Measurements from ENCODE around the gene HAPSTR1. TPM values are rescaled to one million over a fixed set of nuclear protein-coding genes. Genes with fewer than 3 reads are reported as not detected.

Gene HAPSTR1
- total and polyA plus RNA-seq, 2 of the 13 experiments (the other 11 are each of a cell fraction or from before 2014, with no cell fraction given), result 25.2 to 83.2 TPM

DNA sequence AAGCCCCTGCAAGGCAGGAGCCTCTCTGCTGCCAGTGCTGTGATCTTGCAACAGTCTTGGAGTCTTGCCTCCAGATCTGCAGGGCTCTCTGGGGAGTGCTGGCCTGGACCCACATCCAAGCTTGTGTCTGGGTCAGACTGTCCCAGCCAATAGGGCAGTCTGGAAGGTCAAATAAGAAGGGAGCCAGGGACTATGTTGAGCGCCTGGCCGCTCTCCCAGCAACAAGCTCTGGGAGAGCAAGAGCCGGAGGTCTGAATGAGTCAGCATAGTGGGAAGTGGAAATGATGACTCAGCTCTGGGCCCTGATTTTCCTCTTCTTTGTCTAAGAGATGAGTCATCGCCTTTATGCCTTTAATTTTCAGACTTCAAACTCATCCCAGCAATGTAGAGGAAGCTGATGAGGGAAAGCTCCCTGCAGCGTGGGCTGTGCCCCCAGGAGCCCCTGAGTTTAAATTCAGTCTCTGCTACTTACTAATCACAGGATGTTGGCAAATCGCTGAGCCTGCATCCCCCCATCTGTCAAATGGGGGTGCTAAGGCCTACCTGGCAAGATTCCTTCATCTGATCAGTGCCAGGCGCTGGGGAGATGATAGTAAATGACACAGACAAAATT, 43.6 kb upstream of the HAPSTR1 start (continued):
- TF ChIP-seq TBX3 (IDR thresholded peaks at IDR 0.05; ENCODE audit: borderline replicate concordance) (no peak), BRD4 (CRISPR knock-in tag; IDR thresholded peaks at IDR 0.05) (no peak), ZSCAN21 (CRISPR knock-in tag; IDR thresholded peaks at IDR 0.05; ENCODE audit: borderline replicate concordance) (no peak), ZNF350 (CRISPR knock-in tag; IDR thresholded peaks at IDR 0.05; ENCODE audit: borderline replicate concordance, low read depth) (no peak; the same call in 1 of the 2 replicates), RXRA (CRISPR knock-in tag; IDR thresholded peaks at IDR 0.05) (peak; percentile 55), GTF3A (CRISPR knock-in tag; conservative IDR thresholded peaks at IDR 0.05) (no peak), JUN (CRISPR knock-in tag; IDR thresholded peaks at IDR 0.05) (peak; percentile 90), ZNF354B (CRISPR knock-in tag; IDR thresholded peaks at IDR 0.05) (no peak), POLR2G (IDR thresholded peaks at IDR 0.05; ENCODE audit: low read depth, low read length) (no peak), ZNF383 (CRISPR knock-in tag; IDR thresholded peaks at IDR 0.05; ENCODE audit: borderline replicate concordance) (peak; percentile 74; the same call in 1 of the 2 replicates)
- TF ChIP-seq, protein P1, sequence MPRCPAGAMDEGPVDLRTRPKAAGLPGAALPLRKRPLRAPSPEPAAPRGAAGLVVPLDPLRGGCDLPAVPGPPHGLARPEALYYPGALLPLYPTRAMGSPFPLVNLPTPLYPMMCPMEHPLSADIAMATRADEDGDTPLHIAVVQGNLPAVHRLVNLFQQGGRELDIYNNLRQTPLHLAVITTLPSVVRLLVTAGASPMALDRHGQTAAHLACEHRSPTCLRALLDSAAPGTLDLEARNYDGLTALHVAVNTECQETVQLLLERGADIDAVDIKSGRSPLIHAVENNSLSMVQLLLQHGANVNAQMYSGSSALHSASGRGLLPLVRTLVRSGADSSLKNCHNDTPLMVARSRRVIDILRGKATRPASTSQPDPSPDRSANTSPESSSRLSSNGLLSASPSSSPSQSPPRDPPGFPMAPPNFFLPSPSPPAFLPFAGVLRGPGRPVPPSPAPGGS (CRISPR knock-in tag; IDR thresholded peaks at IDR 0.05), result no peak
- TF ChIP-seq, protein P2, sequence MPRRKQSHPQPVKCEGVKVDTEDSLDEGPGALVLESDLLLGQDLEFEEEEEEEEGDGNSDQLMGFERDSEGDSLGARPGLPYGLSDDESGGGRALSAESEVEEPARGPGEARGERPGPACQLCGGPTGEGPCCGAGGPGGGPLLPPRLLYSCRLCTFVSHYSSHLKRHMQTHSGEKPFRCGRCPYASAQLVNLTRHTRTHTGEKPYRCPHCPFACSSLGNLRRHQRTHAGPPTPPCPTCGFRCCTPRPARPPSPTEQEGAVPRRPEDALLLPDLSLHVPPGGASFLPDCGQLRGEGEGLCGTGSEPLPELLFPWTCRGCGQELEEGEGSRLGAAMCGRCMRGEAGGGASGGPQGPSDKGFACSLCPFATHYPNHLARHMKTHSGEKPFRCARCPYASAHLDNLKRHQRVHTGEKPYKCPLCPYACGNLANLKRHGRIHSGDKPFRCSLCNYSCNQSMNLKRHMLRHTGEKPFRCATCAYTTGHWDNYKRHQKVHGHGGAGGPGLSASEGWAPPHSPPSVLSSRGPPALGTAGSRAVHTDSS (CRISPR knock-in tag; conservative IDR thresholded peaks at IDR 0.05), result no peak
- TF ChIP-seq, protein P3, sequence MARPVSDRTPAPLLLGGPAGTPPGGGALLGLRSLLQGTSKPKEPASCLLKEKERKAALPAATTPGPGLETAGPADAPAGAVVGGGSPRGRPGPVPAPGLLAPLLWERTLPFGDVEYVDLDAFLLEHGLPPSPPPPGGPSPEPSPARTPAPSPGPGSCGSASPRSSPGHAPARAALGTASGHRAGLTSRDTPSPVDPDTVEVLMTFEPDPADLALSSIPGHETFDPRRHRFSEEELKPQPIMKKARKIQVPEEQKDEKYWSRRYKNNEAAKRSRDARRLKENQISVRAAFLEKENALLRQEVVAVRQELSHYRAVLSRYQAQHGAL (CRISPR knock-in tag; IDR thresholded peaks at IDR 0.05; ENCODE audit: not compliant biosample characterization), result no peak
- TF ChIP-seq, protein P4, sequence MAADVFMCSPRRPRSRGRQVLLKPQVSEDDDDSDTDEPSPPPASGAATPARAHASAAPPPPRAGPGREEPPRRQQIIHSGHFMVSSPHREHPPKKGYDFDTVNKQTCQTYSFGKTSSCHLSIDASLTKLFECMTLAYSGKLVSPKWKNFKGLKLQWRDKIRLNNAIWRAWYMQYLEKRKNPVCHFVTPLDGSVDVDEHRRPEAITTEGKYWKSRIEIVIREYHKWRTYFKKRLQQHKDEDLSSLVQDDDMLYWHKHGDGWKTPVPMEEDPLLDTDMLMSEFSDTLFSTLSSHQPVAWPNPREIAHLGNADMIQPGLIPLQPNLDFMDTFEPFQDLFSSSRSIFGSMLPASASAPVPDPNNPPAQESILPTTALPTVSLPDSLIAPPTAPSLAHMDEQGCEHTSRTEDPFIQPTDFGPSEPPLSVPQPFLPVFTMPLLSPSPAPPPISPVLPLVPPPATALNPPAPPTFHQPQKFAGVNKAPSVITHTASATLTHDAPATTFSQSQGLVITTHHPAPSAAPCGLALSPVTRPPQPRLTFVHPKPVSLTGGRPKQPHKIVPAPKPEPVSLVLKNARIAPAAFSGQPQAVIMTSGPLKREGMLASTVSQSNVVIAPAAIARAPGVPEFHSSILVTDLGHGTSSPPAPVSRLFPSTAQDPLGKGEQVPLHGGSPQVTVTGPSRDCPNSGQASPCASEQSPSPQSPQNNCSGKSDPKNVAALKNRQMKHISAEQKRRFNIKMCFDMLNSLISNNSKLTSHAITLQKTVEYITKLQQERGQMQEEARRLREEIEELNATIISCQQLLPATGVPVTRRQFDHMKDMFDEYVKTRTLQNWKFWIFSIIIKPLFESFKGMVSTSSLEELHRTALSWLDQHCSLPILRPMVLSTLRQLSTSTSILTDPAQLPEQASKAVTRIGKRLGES (CRISPR knock-in tag; IDR thresholded peaks at IDR 0.05; ENCODE audit: borderline replicate concordance), result no peak
- TF ChIP-seq, protein P5, sequence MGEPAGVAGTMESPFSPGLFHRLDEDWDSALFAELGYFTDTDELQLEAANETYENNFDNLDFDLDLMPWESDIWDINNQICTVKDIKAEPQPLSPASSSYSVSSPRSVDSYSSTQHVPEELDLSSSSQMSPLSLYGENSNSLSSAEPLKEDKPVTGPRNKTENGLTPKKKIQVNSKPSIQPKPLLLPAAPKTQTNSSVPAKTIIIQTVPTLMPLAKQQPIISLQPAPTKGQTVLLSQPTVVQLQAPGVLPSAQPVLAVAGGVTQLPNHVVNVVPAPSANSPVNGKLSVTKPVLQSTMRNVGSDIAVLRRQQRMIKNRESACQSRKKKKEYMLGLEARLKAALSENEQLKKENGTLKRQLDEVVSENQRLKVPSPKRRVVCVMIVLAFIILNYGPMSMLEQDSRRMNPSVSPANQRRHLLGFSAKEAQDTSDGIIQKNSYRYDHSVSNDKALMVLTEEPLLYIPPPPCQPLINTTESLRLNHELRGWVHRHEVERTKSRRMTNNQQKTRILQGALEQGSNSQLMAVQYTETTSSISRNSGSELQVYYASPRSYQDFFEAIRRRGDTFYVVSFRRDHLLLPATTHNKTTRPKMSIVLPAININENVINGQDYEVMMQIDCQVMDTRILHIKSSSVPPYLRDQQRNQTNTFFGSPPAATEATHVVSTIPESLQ (CRISPR knock-in tag; conservative IDR thresholded peaks at IDR 0.05), result no peak
- TF ChIP-seq, protein P6, sequence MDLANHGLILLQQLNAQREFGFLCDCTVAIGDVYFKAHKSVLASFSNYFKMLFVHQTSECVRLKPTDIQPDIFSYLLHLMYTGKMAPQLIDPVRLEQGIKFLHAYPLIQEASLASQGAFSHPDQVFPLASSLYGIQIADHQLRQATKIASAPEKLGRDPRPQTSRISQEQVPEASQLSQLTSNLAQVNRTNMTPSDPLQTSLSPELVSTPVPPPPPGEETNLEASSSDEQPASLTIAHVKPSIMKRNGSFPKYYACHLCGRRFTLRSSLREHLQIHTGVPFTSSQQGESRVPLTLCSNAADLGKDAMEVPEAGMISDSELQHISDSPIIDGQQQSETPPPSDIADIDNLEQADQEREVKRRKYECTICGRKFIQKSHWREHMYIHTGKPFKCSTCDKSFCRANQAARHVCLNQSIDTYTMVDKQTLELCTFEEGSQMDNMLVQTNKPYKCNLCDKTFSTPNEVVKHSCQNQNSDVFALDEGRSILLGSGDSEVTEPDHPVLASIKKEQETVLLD (CRISPR knock-in tag; IDR thresholded peaks at IDR 0.05; ENCODE audit: low read depth), result no peak
- TF ChIP-seq, protein P7, sequence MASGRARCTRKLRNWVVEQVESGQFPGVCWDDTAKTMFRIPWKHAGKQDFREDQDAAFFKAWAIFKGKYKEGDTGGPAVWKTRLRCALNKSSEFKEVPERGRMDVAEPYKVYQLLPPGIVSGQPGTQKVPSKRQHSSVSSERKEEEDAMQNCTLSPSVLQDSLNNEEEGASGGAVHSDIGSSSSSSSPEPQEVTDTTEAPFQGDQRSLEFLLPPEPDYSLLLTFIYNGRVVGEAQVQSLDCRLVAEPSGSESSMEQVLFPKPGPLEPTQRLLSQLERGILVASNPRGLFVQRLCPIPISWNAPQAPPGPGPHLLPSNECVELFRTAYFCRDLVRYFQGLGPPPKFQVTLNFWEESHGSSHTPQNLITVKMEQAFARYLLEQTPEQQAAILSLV (CRISPR knock-in tag; IDR thresholded peaks at IDR 0.05; ENCODE audit: borderline replicate concordance), result 0 out of 2 replicates have a peak, but pooled peaks have one; percentile 49
